Prostate gland (tissue), 2 donors: ENCODE data around the gene PKM.

Experiments
- POLR2A ChIP-seq: fragments of 450-650 bp; IDR thresholded peaks from one replicate; pipeline ENCODE4 v1.6.1; 2016; ENCODE audit warnings: antibody characterized with exemption, mild to moderate bottlenecking
- POLR2AphosphoS5 ChIP-seq: sonication (generic); formaldehyde crosslinking; IDR thresholded peaks from one replicate; pipeline ENCODE4 v1.6.1; 2017; ENCODE audit warnings: antibody characterized with exemption
- TF ChIP-seq, protein P1 (sequence below), 4 experiments: fragments of 200-600 bp in 2 of 4; fragments of 450-650 bp in 2 of 4; sonication (generic) in 2 of 4; IDR thresholded peaks; 1 replicate in 3 of 4; 2 replicates in 1 of 4; pipeline ENCODE4 v1.5.1; 2016 to 2019; ENCODE audit warnings: antibody characterized with exemption in 4 of 4, mild to moderate bottlenecking in 2 of 4, moderate library complexity in 2 of 4

DNA sequence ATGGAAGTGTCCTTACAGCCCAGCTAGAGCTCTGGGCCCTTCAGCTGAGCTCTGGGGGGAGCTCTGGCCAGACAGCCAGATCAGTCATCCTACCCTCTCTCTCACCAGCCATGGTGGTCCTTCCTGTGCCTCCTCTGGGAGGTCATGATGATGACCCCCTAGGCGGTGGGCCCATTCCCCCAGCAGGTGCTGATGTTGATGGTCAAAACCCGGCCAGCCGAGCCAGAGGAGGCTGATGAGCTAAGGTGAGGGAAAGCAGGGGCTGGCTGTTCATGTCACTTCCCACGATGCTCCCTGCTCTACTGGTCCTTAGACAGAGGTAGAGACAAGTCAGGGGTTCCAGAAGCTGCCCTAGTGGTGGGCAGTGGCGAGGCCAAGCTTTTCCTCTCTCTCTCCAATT, 68.4 kb downstream of the PKM start:
- TF ChIP-seq, protein P1, sequence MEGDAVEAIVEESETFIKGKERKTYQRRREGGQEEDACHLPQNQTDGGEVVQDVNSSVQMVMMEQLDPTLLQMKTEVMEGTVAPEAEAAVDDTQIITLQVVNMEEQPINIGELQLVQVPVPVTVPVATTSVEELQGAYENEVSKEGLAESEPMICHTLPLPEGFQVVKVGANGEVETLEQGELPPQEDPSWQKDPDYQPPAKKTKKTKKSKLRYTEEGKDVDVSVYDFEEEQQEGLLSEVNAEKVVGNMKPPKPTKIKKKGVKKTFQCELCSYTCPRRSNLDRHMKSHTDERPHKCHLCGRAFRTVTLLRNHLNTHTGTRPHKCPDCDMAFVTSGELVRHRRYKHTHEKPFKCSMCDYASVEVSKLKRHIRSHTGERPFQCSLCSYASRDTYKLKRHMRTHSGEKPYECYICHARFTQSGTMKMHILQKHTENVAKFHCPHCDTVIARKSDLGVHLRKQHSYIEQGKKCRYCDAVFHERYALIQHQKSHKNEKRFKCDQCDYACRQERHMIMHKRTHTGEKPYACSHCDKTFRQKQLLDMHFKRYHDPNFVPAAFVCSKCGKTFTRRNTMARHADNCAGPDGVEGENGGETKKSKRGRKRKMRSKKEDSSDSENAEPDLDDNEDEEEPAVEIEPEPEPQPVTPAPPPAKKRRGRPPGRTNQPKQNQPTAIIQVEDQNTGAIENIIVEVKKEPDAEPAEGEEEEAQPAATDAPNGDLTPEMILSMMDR (IDR thresholded peaks at IDR 0.05), result no peak
- no peak for TF ChIP-seq POLR2A
- TF ChIP-seq POLR2AphosphoS5, result no peak
